Cardiac fibroblast (primary cell): Measurements from ENCODE around the gene CCDC87.

ENCODE experiments used
- DNase-seq, 2 donors: peaks; one replicate each; pipeline versions ENCODE4 v3.0.0 to v3.0.0-alpha.2; 2010; ENCODE audit warnings: low read depth in 2 of 2
- H3K4me3 ChIP-seq, 2 donors: replicated peaks in 1 of 2; 1 replicate in 1 of 2; 2 replicates in 1 of 2; pipeline ENCODE4 v1.5.1; 2011; ENCODE audit warnings: low read depth in 2 of 2, low read length in 2 of 2, mild to moderate bottlenecking in 2 of 2, moderate library complexity in 1 of 2
- TF ChIP-seq, protein P1 (sequence below): IDR thresholded peaks from one replicate; pipeline ENCODE4 v1.5.1; 2011; ENCODE audit warnings: low read depth, mild to moderate bottlenecking, low read length, inconsistent platforms

The CCDC87 gene

GRCh38 chr11:66568124-66568916 lies 24.5 kb downstream of the CCDC87 start, which contains the start of gene CTSF:
Gene CTSF (minus strand): TSS chr11:66568606. CDS start chr11:66568486, 120 bp downstream.
- H3K4me3 ChIP-seq = peak within 1 kb of the TSS; percentile 52 to 53
- peak; percentile 74 to 83 for DNase-seq
- TF ChIP-seq, protein P1, sequence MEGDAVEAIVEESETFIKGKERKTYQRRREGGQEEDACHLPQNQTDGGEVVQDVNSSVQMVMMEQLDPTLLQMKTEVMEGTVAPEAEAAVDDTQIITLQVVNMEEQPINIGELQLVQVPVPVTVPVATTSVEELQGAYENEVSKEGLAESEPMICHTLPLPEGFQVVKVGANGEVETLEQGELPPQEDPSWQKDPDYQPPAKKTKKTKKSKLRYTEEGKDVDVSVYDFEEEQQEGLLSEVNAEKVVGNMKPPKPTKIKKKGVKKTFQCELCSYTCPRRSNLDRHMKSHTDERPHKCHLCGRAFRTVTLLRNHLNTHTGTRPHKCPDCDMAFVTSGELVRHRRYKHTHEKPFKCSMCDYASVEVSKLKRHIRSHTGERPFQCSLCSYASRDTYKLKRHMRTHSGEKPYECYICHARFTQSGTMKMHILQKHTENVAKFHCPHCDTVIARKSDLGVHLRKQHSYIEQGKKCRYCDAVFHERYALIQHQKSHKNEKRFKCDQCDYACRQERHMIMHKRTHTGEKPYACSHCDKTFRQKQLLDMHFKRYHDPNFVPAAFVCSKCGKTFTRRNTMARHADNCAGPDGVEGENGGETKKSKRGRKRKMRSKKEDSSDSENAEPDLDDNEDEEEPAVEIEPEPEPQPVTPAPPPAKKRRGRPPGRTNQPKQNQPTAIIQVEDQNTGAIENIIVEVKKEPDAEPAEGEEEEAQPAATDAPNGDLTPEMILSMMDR = no peak

GRCh38 chr11:66567787-66568123 lies 25.1 kb downstream of the CCDC87 start:
- TF ChIP-seq, protein P1 = no peak
- DNase-seq = no peak
- H3K4me3 ChIP-seq = peak overlapping the region; percentile 52 to 53

- DNase-seq = no peak
- TF ChIP-seq, protein P1 = no peak
Measured at GRCh38 chr11:66566221-66566620, 26.6 kb downstream of the CCDC87 start.

DNA sequence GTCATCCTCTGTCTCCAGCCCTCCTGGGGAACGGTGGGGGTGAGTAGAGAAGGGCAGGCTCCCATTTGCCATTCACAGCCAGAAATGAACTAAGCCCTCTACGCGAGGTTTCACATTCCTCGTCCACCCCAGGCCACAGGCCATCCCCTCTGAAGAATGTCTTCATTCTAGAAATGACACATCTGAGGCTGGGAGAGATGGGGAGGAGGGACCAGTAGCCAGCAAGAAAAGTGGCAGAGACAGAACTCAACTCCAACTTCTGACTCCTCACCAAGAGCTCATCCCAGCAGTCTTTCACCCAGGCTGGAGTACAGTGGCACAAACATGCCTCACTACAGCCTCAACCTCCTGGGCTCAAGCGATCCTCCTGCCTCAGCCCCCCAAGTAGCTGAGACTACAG lies 27.9 kb downstream of the CCDC87 start:
- TF ChIP-seq, protein P1 = no peak
- no peak overlapping the region for H3K4me3 ChIP-seq
- no peak for DNase-seq

More at GRCh38 chr11:66566221-66566620, 26.6 kb downstream of the CCDC87 start:
- no peak overlapping the region for H3K4me3 ChIP-seq

- no peak for DNase-seq
- no peak overlapping the region for H3K4me3 ChIP-seq
- TF ChIP-seq, protein P1 = no peak
Measured at GRCh38 chr11:66564538-66564937, 28.3 kb downstream of the CCDC87 start.

DNA sequence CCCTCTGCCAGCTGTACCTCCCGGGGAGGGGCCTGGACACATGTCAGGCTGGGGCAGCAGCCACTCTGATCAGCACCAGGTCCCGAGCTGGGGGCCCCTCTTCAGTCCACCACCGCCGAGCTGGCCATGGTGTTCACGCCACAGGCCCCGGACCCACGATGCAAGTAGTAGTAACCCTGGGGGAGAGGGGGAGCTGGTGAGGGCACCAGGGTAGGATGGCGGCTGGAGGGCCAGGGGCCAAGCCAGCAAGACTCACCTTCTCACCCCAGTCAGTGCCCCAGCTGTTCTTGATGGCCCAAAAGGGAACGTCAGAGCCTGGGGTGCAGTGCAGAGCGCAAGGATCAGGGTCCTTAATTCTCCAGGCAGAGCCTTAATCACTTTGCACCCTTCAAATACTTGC lies 29.0 kb downstream of the CCDC87 start:
- DNase-seq = no peak
- TF ChIP-seq, protein P1 = no peak
- H3K4me3 ChIP-seq = no peak overlapping the region
